ENCODE measurements around the gene CHRFAM7A. TPM values are rescaled to one million over a fixed set of nuclear protein-coding genes. Genes with fewer than 3 reads are reported as not detected.
"Not testable (repeated sequence)": the region's sequence is repeated elsewhere in the genome, so short reads cannot be mapped to it uniquely, and the experiment has no call there.

CHRFAM7A gene
- total RNA-seq: under 0.01 and 0.72 TPM in 2 replicates

- H3K79me2 ChIP-seq (ENCODE audit: insufficient read depth, low read length); H3K27ac ChIP-seq (ENCODE audit: low read depth, low read length); H3K9me3 ChIP-seq (ENCODE audit: low read depth, low read length); H3K27me3 ChIP-seq (ENCODE audit: insufficient read depth, low read length); H3K4me3 ChIP-seq (ENCODE audit: insufficient read depth, low read length); H4K20me1 ChIP-seq (ENCODE audit: insufficient read depth, low read length); H2AFZ ChIP-seq (ENCODE audit: low read length); H3K4me1 ChIP-seq (ENCODE audit: insufficient read depth, low read length); H3K4me2 ChIP-seq (ENCODE audit: insufficient read depth, low read length); DNase-seq (ENCODE audit: insufficient read length, low spot score, missing footprints); H3K36me3 ChIP-seq (ENCODE audit: insufficient read depth, low read length): not testable (repeated sequence)
Observed at GRCh38 chr15:30392766-30393663, at the start of gene CHRFAM7A. TSS of gene CHRFAM7A (minus strand) at chr15:30393540. CDS start at chr15:30383351, 10,189 bp downstream.

GRCh38 chr15:30438348-30438747 lies 45.0 kb upstream of the CHRFAM7A start:
- not testable (repeated sequence) for H3K36me3 ChIP-seq (ENCODE audit: insufficient read depth, low read length); H2AFZ ChIP-seq (ENCODE audit: low read length); H3K4me2 ChIP-seq (ENCODE audit: insufficient read depth, low read length); DNase-seq (ENCODE audit: insufficient read length, low spot score, missing footprints); H4K20me1 ChIP-seq (ENCODE audit: insufficient read depth, low read length); H3K4me1 ChIP-seq (ENCODE audit: insufficient read depth, low read length); H3K9me3 ChIP-seq (ENCODE audit: low read depth, low read length); H3K27ac ChIP-seq (ENCODE audit: low read depth, low read length); H3K79me2 ChIP-seq (ENCODE audit: insufficient read depth, low read length); H3K4me3 ChIP-seq (ENCODE audit: insufficient read depth, low read length); H3K27me3 ChIP-seq (ENCODE audit: insufficient read depth, low read length)

- not testable (repeated sequence) for H3K4me2 ChIP-seq (ENCODE audit: insufficient read depth, low read length); H2AFZ ChIP-seq (ENCODE audit: low read length); H3K27ac ChIP-seq (ENCODE audit: low read depth, low read length); H3K4me3 ChIP-seq (ENCODE audit: insufficient read depth, low read length); H4K20me1 ChIP-seq (ENCODE audit: insufficient read depth, low read length); H3K9me3 ChIP-seq (ENCODE audit: low read depth, low read length); H3K79me2 ChIP-seq (ENCODE audit: insufficient read depth, low read length); H3K36me3 ChIP-seq (ENCODE audit: insufficient read depth, low read length); H3K4me1 ChIP-seq (ENCODE audit: insufficient read depth, low read length); DNase-seq (ENCODE audit: insufficient read length, low spot score, missing footprints); H3K27me3 ChIP-seq (ENCODE audit: insufficient read depth, low read length)
Observed at GRCh38 chr15:30435878-30436277, 42.5 kb upstream of the CHRFAM7A start.

GRCh38 chr15:30420723-30421122 lies 27.4 kb upstream of the CHRFAM7A start:
- not testable (repeated sequence) for H2AFZ ChIP-seq (ENCODE audit: low read length); DNase-seq (ENCODE audit: insufficient read length, low spot score, missing footprints); H3K4me3 ChIP-seq (ENCODE audit: insufficient read depth, low read length); H3K4me1 ChIP-seq (ENCODE audit: insufficient read depth, low read length); H3K4me2 ChIP-seq (ENCODE audit: insufficient read depth, low read length); H4K20me1 ChIP-seq (ENCODE audit: insufficient read depth, low read length); H3K27ac ChIP-seq (ENCODE audit: low read depth, low read length); H3K9me3 ChIP-seq (ENCODE audit: low read depth, low read length); H3K36me3 ChIP-seq (ENCODE audit: insufficient read depth, low read length); H3K79me2 ChIP-seq (ENCODE audit: insufficient read depth, low read length); H3K27me3 ChIP-seq (ENCODE audit: insufficient read depth, low read length)

- H3K27ac ChIP-seq (ENCODE audit: low read depth, low read length): not testable (repeated sequence)
Observed at GRCh38 chr15:30414160-30414559, 20.8 kb upstream of the CHRFAM7A start, which contains the start of gene GOLGA8R. TSS of gene GOLGA8R (minus strand) at chr15:30414260. CDS start at chr15:30414162, 98 bp downstream.

GRCh38 chr15:30407636-30408035 lies 14.3 kb upstream of the CHRFAM7A start:
- not testable (repeated sequence) for H4K20me1 ChIP-seq (ENCODE audit: insufficient read depth, low read length); DNase-seq (ENCODE audit: insufficient read length, low spot score, missing footprints); H3K36me3 ChIP-seq (ENCODE audit: insufficient read depth, low read length); H3K79me2 ChIP-seq (ENCODE audit: insufficient read depth, low read length); H2AFZ ChIP-seq (ENCODE audit: low read length); H3K4me3 ChIP-seq (ENCODE audit: insufficient read depth, low read length); H3K27ac ChIP-seq (ENCODE audit: low read depth, low read length); H3K4me2 ChIP-seq (ENCODE audit: insufficient read depth, low read length); H3K4me1 ChIP-seq (ENCODE audit: insufficient read depth, low read length); H3K27me3 ChIP-seq (ENCODE audit: insufficient read depth, low read length); H3K9me3 ChIP-seq (ENCODE audit: low read depth, low read length)

More at GRCh38 chr15:30414160-30414559, 20.8 kb upstream of the CHRFAM7A start, which contains the start of gene GOLGA8R:
- not testable (repeated sequence) for H3K4me3 ChIP-seq (ENCODE audit: insufficient read depth, low read length); H3K4me1 ChIP-seq (ENCODE audit: insufficient read depth, low read length); H3K9me3 ChIP-seq (ENCODE audit: low read depth, low read length); H3K36me3 ChIP-seq (ENCODE audit: insufficient read depth, low read length); H3K27me3 ChIP-seq (ENCODE audit: insufficient read depth, low read length); DNase-seq (ENCODE audit: insufficient read length, low spot score, missing footprints); H2AFZ ChIP-seq (ENCODE audit: low read length); H3K4me2 ChIP-seq (ENCODE audit: insufficient read depth, low read length); H4K20me1 ChIP-seq (ENCODE audit: insufficient read depth, low read length); H3K79me2 ChIP-seq (ENCODE audit: insufficient read depth, low read length)

- not testable (repeated sequence) for H3K79me2 ChIP-seq (ENCODE audit: insufficient read depth, low read length); H2AFZ ChIP-seq (ENCODE audit: low read length); H3K9me3 ChIP-seq (ENCODE audit: low read depth, low read length); H3K36me3 ChIP-seq (ENCODE audit: insufficient read depth, low read length); DNase-seq (ENCODE audit: insufficient read length, low spot score, missing footprints); H3K4me3 ChIP-seq (ENCODE audit: insufficient read depth, low read length); H3K27ac ChIP-seq (ENCODE audit: low read depth, low read length); H3K4me2 ChIP-seq (ENCODE audit: insufficient read depth, low read length); H3K4me1 ChIP-seq (ENCODE audit: insufficient read depth, low read length); H4K20me1 ChIP-seq (ENCODE audit: insufficient read depth, low read length); H3K27me3 ChIP-seq (ENCODE audit: insufficient read depth, low read length)
Observed at GRCh38 chr15:30398988-30399387, 5.6 kb upstream of the CHRFAM7A start.

GRCh38 chr15:30393664-30393991 lies 288 bp upstream of the CHRFAM7A start:
- H4K20me1 ChIP-seq (ENCODE audit: insufficient read depth, low read length); H3K79me2 ChIP-seq (ENCODE audit: insufficient read depth, low read length); DNase-seq (ENCODE audit: insufficient read length, low spot score, missing footprints): not testable (repeated sequence)

GRCh38 chr15:30386318-30386887 lies 6.9 kb downstream of the CHRFAM7A start:
- not testable (repeated sequence) for H3K79me2 ChIP-seq (ENCODE audit: insufficient read depth, low read length); H3K4me3 ChIP-seq (ENCODE audit: insufficient read depth, low read length); H2AFZ ChIP-seq (ENCODE audit: low read length); H4K20me1 ChIP-seq (ENCODE audit: insufficient read depth, low read length); H3K27me3 ChIP-seq (ENCODE audit: insufficient read depth, low read length); H3K4me2 ChIP-seq (ENCODE audit: insufficient read depth, low read length); H3K4me1 ChIP-seq (ENCODE audit: insufficient read depth, low read length); DNase-seq (ENCODE audit: insufficient read length, low spot score, missing footprints); H3K27ac ChIP-seq (ENCODE audit: low read depth, low read length); H3K36me3 ChIP-seq (ENCODE audit: insufficient read depth, low read length); H3K9me3 ChIP-seq (ENCODE audit: low read depth, low read length)

More at GRCh38 chr15:30393664-30393991, 288 bp upstream of the CHRFAM7A start:
- H3K27ac ChIP-seq (ENCODE audit: low read depth, low read length); H3K27me3 ChIP-seq (ENCODE audit: insufficient read depth, low read length); H3K36me3 ChIP-seq (ENCODE audit: insufficient read depth, low read length); H3K4me2 ChIP-seq (ENCODE audit: insufficient read depth, low read length); H3K9me3 ChIP-seq (ENCODE audit: low read depth, low read length); H3K4me3 ChIP-seq (ENCODE audit: insufficient read depth, low read length); H3K4me1 ChIP-seq (ENCODE audit: insufficient read depth, low read length); H2AFZ ChIP-seq (ENCODE audit: low read length): not testable (repeated sequence)

All from osteoblast (primary cell).